Panc1 (cell line): ENCODE results near the gene SMTN. TPM values are rescaled to one million over a fixed set of nuclear protein-coding genes. Genes with fewer than 3 reads are reported as not detected.
A peak's percentile ranks its signal among the peaks of the same experiment; 100 is the strongest.

ENCODE experiments used
- ATAC-seq: fragments of 200-7000 bp; cut with Tn5 transposase; 2 replicates; pipeline ENCODE4 v1.9.1; 2020; ENCODE audit warnings: mild to moderate bottlenecking, moderate library complexity
- BruUV-seq: library from RNA; stranded (reverse); fragments of 400-500 nt; replicated peaks from 2 replicates; lab custom pipeline; 2021; lab: Mats Ljungman, UMichigan
- CTCF ChIA-PET: fragments of 300-600 bp; sonication (Branson Sonifier 250); formaldehyde crosslinking; loops from one replicate; lab custom pipeline; 2022; ENCODE audit warnings: antibody characterized with exemption; lab: Charles Lee
- POLR2A ChIA-PET: fragments of 300-600 bp; sonication (Branson Sonifier 250); formaldehyde crosslinking; loops from one replicate; lab custom pipeline; 2022; ENCODE audit warnings: antibody characterized with exemption; lab: Charles Lee
- DNase-seq: peaks from one replicate; pipeline ENCODE4 v3.0.0-alpha.2; 2010; ENCODE audit warnings: low read depth, low spot score
- H3K27ac ChIP-seq: 2 replicates; pipeline ENCODE4 v1.5.1; 2011; ENCODE audit warnings: mild to moderate bottlenecking, low read length, inconsistent platforms
- H3K27me3 ChIP-seq: fragments of 200-500 bp; sonication (Bioruptor generic); 2 replicates; pipeline ENCODE4 v1.6.0; 2014; ENCODE audit warnings: low read length, inconsistent platforms; ENCODE audit not compliant: control insufficient read depth, insufficient read depth
- H3K36me3 ChIP-seq: fragments of 200-500 bp; sonication (Bioruptor generic); 2 replicates; pipeline ENCODE4 v1.5.1; 2014; ENCODE audit warnings: inconsistent platforms, mild to moderate bottlenecking, low read length, moderate library complexity; ENCODE audit not compliant: control insufficient read depth, insufficient read depth
- H3K4me1 ChIP-seq: 2 replicates; pipeline ENCODE4 v1.5.1; 2011; ENCODE audit warnings: inconsistent platforms, mild to moderate bottlenecking, low read length, moderate library complexity; ENCODE audit not compliant: control insufficient read depth, insufficient read depth
- H3K4me3 ChIP-seq, 2 experiments: 2 replicates each; pipeline ENCODE4 v1.5.1; 2011 to 2012; ENCODE audit warnings: low read depth in 2 of 2, low read length in 2 of 2, mild to moderate bottlenecking in 2 of 2, inconsistent platforms in 1 of 2, moderate library complexity in 1 of 2
- H3K9me3 ChIP-seq: fragments of 200-500 bp; sonication (Bioruptor generic); 2 replicates; pipeline ENCODE4 v1.5.1; 2014; ENCODE audit warnings: low read depth, mild to moderate bottlenecking, inconsistent platforms, low read length, moderate library complexity; ENCODE audit not compliant: control insufficient read depth, insufficient read depth
- CTCF ChIP-seq: fragments of 450-650 bp; IDR thresholded peaks from 2 replicates; pipeline ENCODE4 v1.5.1; 2017; ENCODE audit warnings: mild to moderate bottlenecking
- POLR2AphosphoS5 ChIP-seq: IDR thresholded peaks from 2 replicates; pipeline ENCODE4 v1.6.1; 2012; ENCODE audit warnings: mild to moderate bottlenecking, low read depth, low read length, moderate library complexity
- REST ChIP-seq, 2 experiments: IDR thresholded peaks; 2 replicates each; pipeline ENCODE4 v1.6.1; 2011 to 2012; ENCODE audit warnings: low read depth in 2 of 2, control low read depth in 1 of 2, low read length in 1 of 2, mild to moderate bottlenecking in 1 of 2, moderate library complexity in 1 of 2; ENCODE audit not compliant: insufficient read depth in 1 of 2
- SIN3A ChIP-seq: IDR thresholded peaks from 2 replicates; pipeline ENCODE4 v1.6.1; 2012; ENCODE audit warnings: low read depth, mild to moderate bottlenecking, low read length, moderate library complexity, borderline replicate concordance; ENCODE audit not compliant: insufficient read depth
- TCF7L2 ChIP-seq: IDR thresholded peaks from 2 replicates; pipeline ENCODE4 v1.6.1; 2011; ENCODE audit warnings: mild to moderate bottlenecking, low read depth, low read length, inconsistent platforms
- in situ Hi-C: cut with HindIII; loops from 2 replicates; pipeline ENCODE4 v1.10.0; 2016; ENCODE audit warnings: low sequenced_read_pairs, low pct_unique_long_range_greater_than_20kb
- intact Hi-C: fragments of 100-400 bp; cut with micrococcal nuclease; formaldehyde crosslinking; loops from one replicate; pipeline ENCODE4 v1.10.0; 2022; ENCODE audit not compliant: unreplicated experiment
- total RNA-seq: library from RNA; stranded (reverse); gene quantifications from one replicate; pipeline ENCODE4 v1.2.1, GENCODE V29; 2021; ENCODE audit not compliant: unreplicated experiment

The SMTN gene
- total RNA-seq, 1 experiment from 2014 or later: 71.7 TPM

DNA sequence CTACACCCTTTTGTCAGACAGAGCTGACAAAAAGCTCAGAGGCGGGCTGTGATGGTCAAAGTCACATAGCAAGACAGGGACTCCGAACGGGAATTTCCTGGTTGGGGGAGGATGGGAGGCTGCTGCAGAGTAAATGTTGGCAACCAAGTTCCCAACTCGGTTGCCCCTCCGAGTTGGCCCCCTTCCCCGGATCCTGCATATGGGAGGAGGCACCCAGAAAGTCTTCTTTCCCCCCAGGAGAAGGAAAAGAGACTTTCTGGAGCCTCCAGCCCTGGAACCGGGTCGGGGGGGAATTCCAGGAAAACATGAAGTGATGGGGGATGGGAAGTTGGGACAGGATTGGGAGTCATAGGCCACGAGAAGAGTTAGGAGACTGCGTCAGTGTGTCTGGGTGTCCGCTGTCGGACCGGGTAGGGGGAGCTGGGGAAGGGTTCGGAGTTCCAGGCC is 25.6 kb downstream of the SMTN start:
- intact Hi-C loops: no loop called here
- no peak for TF ChIP-seq CTCF
- TF ChIP-seq POLR2AphosphoS5: no peak
- no peak for TF ChIP-seq TCF7L2
- TF ChIP-seq REST (IDR thresholded peaks at IDR 0.05; ENCODE audit: insufficient read depth in 1 of 2, low read depth in 2 of 2, low read length in 1 of 2): no peak
- TF ChIP-seq SIN3A: no peak
- ChIA-PET CTCF (no interaction called here), POLR2A (no interaction called here)
- in situ Hi-C loops: no loop called here
- peak; percentile 42 for ATAC-seq
- no peak for DNase-seq
- Histone ChIP-seq H3K36me3 (peaks cover 2% of the 10 kb centered on the region; the same call in 1 of the 2 replicates), H3K4me1 (no peaks in the 10 kb centered on the region; the same call in 1 of the 2 replicates), H3K27ac (peak overlapping the region; percentile 75), H3K9me3 (no peaks in the 10 kb centered on the region), H3K27me3 (no peaks in the 10 kb centered on the region), H3K4me3 (peak overlapping the region; percentile 70 to 81)
- no TSS peak for BruUV-seq

DNA sequence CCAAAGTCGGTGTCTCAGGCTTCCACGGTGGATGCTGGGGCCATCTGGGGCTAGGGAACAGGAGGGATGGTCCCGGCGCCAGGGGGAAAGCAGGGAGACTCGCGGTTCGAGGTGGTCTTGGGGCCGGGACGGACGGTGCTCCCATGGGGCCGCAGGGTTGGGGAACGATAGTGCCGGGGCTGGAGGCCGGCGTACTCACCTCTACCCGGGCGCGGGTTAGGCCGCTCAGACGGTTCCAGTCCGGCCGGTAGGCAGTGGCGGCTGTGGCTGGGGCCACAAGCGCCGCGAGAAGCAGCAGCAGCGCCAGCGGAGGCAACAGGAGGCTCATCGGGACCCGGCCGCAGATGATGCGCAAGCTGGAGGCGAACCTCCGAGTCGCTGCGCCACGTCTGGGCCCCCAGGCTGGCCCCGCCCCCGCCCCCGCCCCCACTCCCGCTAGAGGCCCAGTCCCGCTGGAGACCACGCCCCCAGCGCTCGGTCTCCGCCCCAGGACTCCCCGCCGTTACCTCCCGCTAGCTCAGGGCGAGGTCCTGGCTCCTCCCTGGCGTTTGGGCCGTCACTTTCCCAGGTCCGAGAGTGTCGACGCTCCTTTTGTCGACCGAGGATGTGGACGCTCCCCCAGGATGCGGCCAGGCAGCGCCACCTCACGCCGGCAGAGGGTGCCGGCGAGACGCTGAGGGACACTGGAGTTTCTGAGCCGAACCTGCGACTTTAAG is 26.2 kb downstream of the SMTN start, which contains the start of gene SELENOM:
Gene SELENOM, minus strand, starts transcription at position 391 of the 716 bp plus-strand sequence. Its CDS starts 63 bp downstream, at position 328.
- POLR2A ChIA-PET: interaction anchor here (0.5 to 0.8 kb wide), 5 partner anchors 23 to 185 kb away, joined by 3 to 5 read pairs (median 4); partner anchors contain the start of gene PIK3IP1
- Histone ChIP-seq H3K36me3 (peaks cover 2% of the 10 kb centered on the region; the same call in 1 of the 2 replicates), H3K4me3 (peak within 1 kb of the TSS; percentile 70 to 81), H3K4me1 (no peaks in the 10 kb centered on the region; the same call in 1 of the 2 replicates), H3K27ac (peak within 1 kb of the TSS; percentile 75), H3K9me3 (no peaks in the 10 kb centered on the region), H3K27me3 (no peaks in the 10 kb centered on the region)
- intact Hi-C loops (no loop called here), in situ Hi-C loops (no loop called here)
- no TSS peak for BruUV-seq
- 0 out of 2 replicates have a peak, but pooled peaks have one; percentile 15 for TF ChIP-seq SIN3A
- peak; percentile 91 for TF ChIP-seq CTCF
- TF ChIP-seq POLR2AphosphoS5: no peak
- ATAC-seq (peak; percentile 98), DNase-seq (peak; percentile 85)
- CTCF ChIA-PET: interaction anchor here (0.6 to 1.4 kb wide), 14 partner anchors 15 to 342 kb away, joined by 3 to 7 read pairs (median 4); partner anchors contain the start of gene PLA2G3
